Ectodermal cell (in vitro differentiated cells): Measurements from ENCODE around the gene OTOP2.
A peak's percentile ranks its signal among the peaks of the same experiment; 100 is the strongest.

ENCODE experiments used
- H3K27ac ChIP-seq: 2 replicates; pipeline ENCODE4 v1.7.0; 2013; ENCODE audit warnings: mild to moderate bottlenecking, low read depth, low read length; ENCODE audit not compliant: insufficient read depth, poor library complexity, severe bottlenecking
- H3K27me3 ChIP-seq: 2 replicates; pipeline ENCODE4 v1.7.0; 2013; ENCODE audit warnings: mild to moderate bottlenecking, low read length; ENCODE audit not compliant: insufficient read depth, control insufficient read depth, poor library complexity, severe bottlenecking
- H3K36me3 ChIP-seq: one replicate; pipeline ENCODE4 v1.7.0; 2013; ENCODE audit warnings: low read length; ENCODE audit not compliant: control insufficient read depth, insufficient read depth
- H3K4me1 ChIP-seq: one replicate; pipeline ENCODE4 v1.7.0; 2013; ENCODE audit warnings: low read length; ENCODE audit not compliant: control insufficient read depth, insufficient read depth
- H3K4me3 ChIP-seq: 2 replicates; pipeline ENCODE4 v1.7.0; 2013; ENCODE audit warnings: low read depth, low read length, control low read depth; ENCODE audit not compliant: insufficient read depth
- H3K9me3 ChIP-seq: 2 replicates; pipeline ENCODE4 v1.7.0; 2013; ENCODE audit warnings: mild to moderate bottlenecking, low read length, moderate library complexity; ENCODE audit not compliant: control insufficient read depth
- WGBS, 2 experiments: methylation state at CpG; one replicate each; pipeline ENCODE4 v1.1.7; 2013; ENCODE audit warnings: missing lambda C conversion rate in 2 of 2; 5-methylcytosine and 5-hydroxymethylcytosine counted together

The OTOP2 gene

GRCh38 chr17:74883241-74883745 lies 40.8 kb upstream of the OTOP2 start:
- Histone ChIP-seq H3K27me3 (no peaks in the 10 kb centered on the region), H3K9me3 (no peaks in the 10 kb centered on the region), H3K36me3 (no peaks in the 10 kb centered on the region), H3K4me1 (no peaks in the 10 kb centered on the region), H3K4me3 (no peak overlapping the region), H3K27ac (no peak overlapping the region)
- 82 to 85% methylated on average over 15 of the region's 15 CpGs for WGBS, 2 experiments

- H3K4me3 ChIP-seq = no peak overlapping the region
- 74 to 78% methylated on average over 13 of the region's 13 CpGs for WGBS, 2 experiments
- no peaks in the 10 kb centered on the region for H3K9me3 ChIP-seq
- H3K27ac ChIP-seq = no peak overlapping the region
- H3K27me3 ChIP-seq = peaks cover 29% of the 10 kb centered on the region
- no peaks in the 10 kb centered on the region for H3K36me3 ChIP-seq
- H3K4me1 ChIP-seq = peaks cover under 1% of the 10 kb centered on the region
Observed at GRCh38 chr17:74888469-74888868, 35.6 kb upstream of the OTOP2 start.

- no peaks in the 10 kb centered on the region for H3K9me3 ChIP-seq
- H3K4me3 ChIP-seq = no peak overlapping the region
- H3K36me3 ChIP-seq = no peaks in the 10 kb centered on the region
- 93 to 94% methylated on average over 7 of the region's 7 CpGs for WGBS, 2 experiments
- no peak overlapping the region for H3K27ac ChIP-seq
- H3K4me1 ChIP-seq = peaks cover 9% of the 10 kb centered on the region
- H3K27me3 ChIP-seq = peaks cover 49% of the 10 kb centered on the region
Observed at GRCh38 chr17:74890554-74890953, 33.5 kb upstream of the OTOP2 start.

GRCh38 chr17:74892013-74892841 lies 31.8 kb upstream of the OTOP2 start:
- Histone ChIP-seq H3K27me3 (peaks cover 66% of the 10 kb centered on the region), H3K4me3 (no peak overlapping the region), H3K4me1 (peaks cover 9% of the 10 kb centered on the region), H3K36me3 (no peaks in the 10 kb centered on the region), H3K9me3 (no peaks in the 10 kb centered on the region), H3K27ac (no peak overlapping the region)
- 84 to 86% methylated on average over 20 of the region's 20 CpGs for WGBS, 2 experiments

- WGBS, 2 experiments = 7% methylated on average over 86 of the region's 86 CpGs
- no peaks in the 10 kb centered on the region for H3K9me3 ChIP-seq
- peaks cover 69% of the 10 kb centered on the region for H3K27me3 ChIP-seq
- peak within 1 kb of the TSS; percentile 27 for H3K4me3 ChIP-seq
- no peak within 1 kb of the TSS for H3K27ac ChIP-seq
- peaks cover 9% of the 10 kb centered on the region for H3K4me1 ChIP-seq
- no peaks in the 10 kb centered on the region for H3K36me3 ChIP-seq
Observed at GRCh38 chr17:74892974-74893911, 30.8 kb upstream of the OTOP2 start, which contains the start of gene FADS6. FADS6 (minus strand) TSS chr17:74893633; CDS start chr17:74893595, 38 bp downstream.

- WGBS, 2 experiments = 41 to 42% methylated on average over 22 of the region's 22 CpGs
- H3K4me3 ChIP-seq = peak overlapping the region; percentile 27
Observed at GRCh38 chr17:74893936-74894671, 30.0 kb upstream of the OTOP2 start.

GRCh38 chr17:74898376-74898946 lies 25.6 kb upstream of the OTOP2 start:
- Histone ChIP-seq H3K4me3 (no peak overlapping the region), H3K4me1 (peaks cover 8% of the 10 kb centered on the region), H3K36me3 (no peaks in the 10 kb centered on the region), H3K9me3 (no peaks in the 10 kb centered on the region), H3K27ac (no peak overlapping the region), H3K27me3 (peaks cover 43% of the 10 kb centered on the region)
- WGBS, 2 experiments = 86% methylated on average over 11 of the region's 11 CpGs

More at GRCh38 chr17:74893936-74894671, 30.0 kb upstream of the OTOP2 start:
- H3K4me1 ChIP-seq = peaks cover 9% of the 10 kb centered on the region
- no peaks in the 10 kb centered on the region for H3K9me3 ChIP-seq
- peaks cover 69% of the 10 kb centered on the region for H3K27me3 ChIP-seq
- H3K36me3 ChIP-seq = no peaks in the 10 kb centered on the region
- H3K27ac ChIP-seq = no peak overlapping the region

GRCh38 chr17:74900208-74900607 lies 23.9 kb upstream of the OTOP2 start:
- peaks cover 26% of the 10 kb centered on the region for H3K27me3 ChIP-seq
- H3K27ac ChIP-seq = no peak overlapping the region
- no peaks in the 10 kb centered on the region for H3K4me1 ChIP-seq
- no peak overlapping the region for H3K4me3 ChIP-seq
- no peaks in the 10 kb centered on the region for H3K9me3 ChIP-seq
- H3K36me3 ChIP-seq = no peaks in the 10 kb centered on the region
- 91 to 93% methylated on average over 8 of the region's 8 CpGs for WGBS, 2 experiments

- Histone ChIP-seq H3K27ac (no peak overlapping the region), H3K4me3 (no peak overlapping the region), H3K36me3 (no peaks in the 10 kb centered on the region), H3K4me1 (no peaks in the 10 kb centered on the region), H3K9me3 (no peaks in the 10 kb centered on the region), H3K27me3 (peaks cover 12% of the 10 kb centered on the region)
- WGBS, 2 experiments = 88 to 89% methylated on average over 14 of the region's 14 CpGs
Observed at GRCh38 chr17:74901353-74902135, 22.5 kb upstream of the OTOP2 start.
